B cell (primary cell): Measurements from ENCODE around the gene CYTL1. TPM values are rescaled to one million over a fixed set of nuclear protein-coding genes. Genes with fewer than 3 reads are reported as not detected.
A peak's percentile ranks its signal among the peaks of the same experiment; 100 is the strongest.

Source experiments
- ATAC-seq: fragments of 200-7000 bp; cut with Tn5 transposase; one replicate; pipeline ENCODE4 v1.10.0; 2021; ENCODE audit warnings: low read depth, mild to moderate bottlenecking, moderate number of reproducible peaks, moderate library complexity
- CTCF ChIA-PET: fragments of 350-600 bp; sonication (Branson Sonifier 250); formaldehyde crosslinking; loops from one replicate; lab custom pipeline; 2021; ENCODE audit warnings: antibody characterized with exemption, inconsistent platforms; lab: Charles Lee
- POLR2A ChIA-PET: fragments of 350-600 bp; sonication (Branson Sonifier 250); formaldehyde crosslinking; loops from one replicate; lab custom pipeline; 2021; ENCODE audit warnings: antibody characterized with exemption; lab: Charles Lee
- DNase-seq: peaks from one replicate; pipeline ENCODE4 v3.0.0; 2013
- H2AFZ ChIP-seq: 2 replicates; pipeline ENCODE4 v1.6.1; 2012; ENCODE audit warnings: mild to moderate bottlenecking, low read depth, low read length; ENCODE audit not compliant: insufficient read depth, poor library complexity, severe bottlenecking
- H3K27ac ChIP-seq, 2 donors: 1 replicate in 1 of 2; 2 replicates in 1 of 2; pipeline ENCODE4 v1.5.1; 2012 to 2013; ENCODE audit warnings: low read length in 2 of 2, mild to moderate bottlenecking in 2 of 2, moderate library complexity in 1 of 2
- H3K27me3 ChIP-seq, 4 experiments: fragments of 200-600 bp in 1 of 4; sonication (generic) in 1 of 4; replicated peaks in 1 of 4; 1 replicate in 2 of 4; 2 replicates in 2 of 4; pipeline versions ENCODE4 v1.6.1 to v1.7.0; 2013 to 2016; ENCODE audit warnings: low read length in 3 of 4, mild to moderate bottlenecking in 2 of 4, mixed read lengths in 1 of 4, moderate library complexity in 1 of 4; ENCODE audit not compliant: insufficient read depth in 4 of 4, control insufficient read depth in 3 of 4; ENCODE audit errors: control extremely low read depth in 1 of 4
- H3K36me3 ChIP-seq, 2 experiments: replicated peaks in 1 of 2; 1 replicate in 1 of 2; 2 replicates in 1 of 2; pipeline versions ENCODE4 v1.6.1 to v1.7.1; 2013; ENCODE audit warnings: low read length in 1 of 2; ENCODE audit not compliant: insufficient read depth in 2 of 2, control insufficient read depth in 1 of 2; ENCODE audit errors: control extremely low read depth in 1 of 2, extremely low read depth in 1 of 2
- H3K4me1 ChIP-seq, 2 donors: fragments of 200-600 bp in 1 of 2; sonication (generic) in 1 of 2; 1 replicate in 1 of 2; 2 replicates in 1 of 2; pipeline versions ENCODE4 v1.5.1 to v1.6.1; 2013 to 2017; ENCODE audit warnings: low read length in 2 of 2; ENCODE audit not compliant: control insufficient read depth in 2 of 2, insufficient read depth in 2 of 2
- H3K4me2 ChIP-seq: replicated peaks from 2 replicates; pipeline ENCODE3; 2012; ENCODE audit warnings: mild to moderate bottlenecking, low read depth, low read length; ENCODE audit not compliant: poor library complexity, severe bottlenecking
- H3K4me3 ChIP-seq, 5 experiments: fragments of 200-600 bp in 1 of 5; sonication (generic) in 1 of 5; 1 replicate in 3 of 5; 2 replicates in 2 of 5; pipeline versions ENCODE4 v1.5.1 to v1.7.0; 2011 to 2016; ENCODE audit warnings: low read length in 4 of 5, mild to moderate bottlenecking in 4 of 5, low read depth in 2 of 5, control low read depth in 1 of 5, moderate library complexity in 1 of 5; ENCODE audit not compliant: insufficient read depth in 1 of 5; ENCODE audit errors: control extremely low read depth in 1 of 5, extremely low read depth in 1 of 5
- H3K79me2 ChIP-seq: fragments of 200-600 bp; sonication (generic); one replicate; pipeline ENCODE4 v1.6.0; 2016; ENCODE audit warnings: low read length; ENCODE audit not compliant: control insufficient read depth, insufficient read depth
- H3K9ac ChIP-seq: fragments of 200-600 bp; sonication (generic); 2 replicates; pipeline ENCODE4 v1.6.1; 2017; ENCODE audit warnings: mild to moderate bottlenecking, low read length, moderate library complexity
- H3K9me3 ChIP-seq, 3 donors: one replicate each; pipeline versions ENCODE4 v1.6.1 to v1.7.1; 2013; ENCODE audit warnings: low read length in 2 of 3; ENCODE audit not compliant: control insufficient read depth in 2 of 3, insufficient read depth in 1 of 3; ENCODE audit errors: control extremely low read depth in 1 of 3
- H4K20me1 ChIP-seq: 2 replicates; pipeline ENCODE4 v1.6.0; 2012; ENCODE audit warnings: mild to moderate bottlenecking, low read length; ENCODE audit not compliant: insufficient read depth, control insufficient read depth, poor library complexity, severe bottlenecking
- H3K27ac Mint-ChIP-seq: one replicate; pipeline ENCODE4 v1.8.0; 2021; ENCODE audit warnings: mixed read lengths
- H3K27me3 Mint-ChIP-seq: one replicate; pipeline ENCODE4 v1.8.0; 2021; ENCODE audit warnings: mixed read lengths
- H3K4me1 Mint-ChIP-seq: one replicate; pipeline ENCODE4 v1.8.0; 2021; ENCODE audit warnings: mixed read lengths
- H3K4me3 Mint-ChIP-seq: one replicate; pipeline ENCODE4 v1.8.0; 2021; ENCODE audit warnings: mixed read lengths
- H3K9me3 Mint-ChIP-seq: one replicate; pipeline ENCODE4 v1.8.0; 2022; ENCODE audit warnings: mixed read lengths; ENCODE audit not compliant: insufficient read depth
- CTCF ChIP-seq: fragments of 200-600 bp; IDR thresholded peaks from one replicate; pipeline ENCODE4 v1.8.0; 2022; ENCODE audit warnings: antibody characterized with exemption, mild to moderate bottlenecking
- EZH2 ChIP-seq: IDR thresholded peaks from 2 replicates; pipeline ENCODE4 v1.6.1; 2012; ENCODE audit warnings: borderline replicate concordance, low read depth, mild to moderate bottlenecking, moderate library complexity, low read length; ENCODE audit not compliant: insufficient read depth, poor library complexity, severe bottlenecking
- WGBS: methylation state at CpG from one replicate; pipeline ENCODE4 v1.1.5; 2013; ENCODE audit warnings: missing lambda C conversion rate; ENCODE audit not compliant: insufficient coverage; 5-methylcytosine and 5-hydroxymethylcytosine counted together
- intact Hi-C: fragments of 100-400 bp; cut with micrococcal nuclease; formaldehyde crosslinking; loops from one replicate; pipeline ENCODE4 v1.10.0; 2022
- polyA plus RNA-seq: library from polyadenylated mRNA; depleted of rRNA; stranded (reverse); fragments of >200 nt; gene quantifications from 2 replicates; pipeline ENCODE4 v1.2.3, GENCODE V29; 2012
- total RNA-seq, 2 donors: library from RNA; stranded (reverse); fragments of 120-200 nt in 1 of 2; gene quantifications; 1 replicate in 1 of 2; 2 replicates in 1 of 2; pipeline versions ENCODE4 v1.2.3 to v1.2.4, GENCODE V29; 2013 to 2022

The CYTL1 gene
- total and polyA plus RNA-seq, 2 donors (not counting 1 experiment from before 2014, with no cell fraction given): not detected

GRCh38 chr4:5052204-5052702, 33.0 kb upstream of the CYTL1 start:
- Mint-ChIP-seq H3K27ac (no peak overlapping the region), H3K9me3 (no peaks in the 10 kb centered on the region), H3K27me3 (peaks cover 45% of the 10 kb centered on the region), H3K4me3 (peak overlapping the region; percentile 62), H3K4me1 (peaks cover 16% of the 10 kb centered on the region)
- TF ChIP-seq CTCF (no peak), EZH2 (no peak)
- intact Hi-C loops: no loop called here
- Histone ChIP-seq H3K27ac (no peak overlapping the region), H3K36me3 (no peaks in the 10 kb centered on the region), H3K4me2 (peak overlapping the region; percentile 86), H3K4me1 (peaks cover 15 to 19% of the 10 kb centered on the region in 2 donors), H3K9ac (no peak overlapping the region), H2AFZ (peak overlapping the region; percentile 64), H3K4me3 (peak overlapping the region in 1 of 5 experiments; percentile 55), H3K79me2 (no peaks in the 10 kb centered on the region), H3K9me3 (peaks cover 0 to 6% (median 0%) of the 10 kb centered on the region in 3 donors), H3K27me3 (peaks cover 0 to 40% (median 17%) of the 10 kb centered on the region in 4 experiments), H4K20me1 (no peaks in the 10 kb centered on the region)
- 11% methylated on average over 17 of the region's 18 CpGs for WGBS
- ATAC-seq (no peak), DNase-seq (no peak)
- CTCF ChIA-PET: no interaction called here
- POLR2A ChIA-PET: no interaction called here
